UCSD-AML1 (cell line): ENCODE measurements around the gene IFNL2.
A peak's percentile ranks its signal among the peaks of the same experiment; 100 is the strongest.
"Not testable (repeated sequence)": the region's sequence is repeated elsewhere in the genome, so short reads cannot be mapped to it uniquely, and the experiment has no call there.

ENCODE experiments used
- DNase-seq: peaks from one replicate; lab custom pipeline; 2025; ENCODE audit not compliant: unreplicated experiment; lab: John Stamatoyannopoulos, UW

IFNL2 gene

DNA sequence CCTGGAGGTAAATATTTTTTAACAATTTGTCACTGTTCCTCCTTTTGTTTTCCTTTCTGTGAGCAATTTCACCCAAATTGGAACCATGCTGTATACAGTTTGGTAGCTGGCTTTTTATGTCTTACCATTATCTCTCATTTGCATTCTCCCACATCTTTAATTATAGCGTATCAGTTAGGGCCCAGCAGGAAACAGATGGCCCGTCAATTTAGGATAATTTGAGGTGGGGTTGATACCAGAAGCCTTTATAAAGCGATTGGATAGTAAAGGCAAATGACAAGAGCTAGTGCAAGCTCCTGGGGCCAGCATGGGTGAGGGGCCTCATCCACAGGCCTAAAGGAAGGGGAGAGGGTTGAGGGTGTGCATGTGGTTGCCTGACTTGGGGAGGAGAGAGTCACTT lies 15.7 kb upstream of the IFNL2 start:
- peak; percentile 20 for DNase-seq

DNA sequence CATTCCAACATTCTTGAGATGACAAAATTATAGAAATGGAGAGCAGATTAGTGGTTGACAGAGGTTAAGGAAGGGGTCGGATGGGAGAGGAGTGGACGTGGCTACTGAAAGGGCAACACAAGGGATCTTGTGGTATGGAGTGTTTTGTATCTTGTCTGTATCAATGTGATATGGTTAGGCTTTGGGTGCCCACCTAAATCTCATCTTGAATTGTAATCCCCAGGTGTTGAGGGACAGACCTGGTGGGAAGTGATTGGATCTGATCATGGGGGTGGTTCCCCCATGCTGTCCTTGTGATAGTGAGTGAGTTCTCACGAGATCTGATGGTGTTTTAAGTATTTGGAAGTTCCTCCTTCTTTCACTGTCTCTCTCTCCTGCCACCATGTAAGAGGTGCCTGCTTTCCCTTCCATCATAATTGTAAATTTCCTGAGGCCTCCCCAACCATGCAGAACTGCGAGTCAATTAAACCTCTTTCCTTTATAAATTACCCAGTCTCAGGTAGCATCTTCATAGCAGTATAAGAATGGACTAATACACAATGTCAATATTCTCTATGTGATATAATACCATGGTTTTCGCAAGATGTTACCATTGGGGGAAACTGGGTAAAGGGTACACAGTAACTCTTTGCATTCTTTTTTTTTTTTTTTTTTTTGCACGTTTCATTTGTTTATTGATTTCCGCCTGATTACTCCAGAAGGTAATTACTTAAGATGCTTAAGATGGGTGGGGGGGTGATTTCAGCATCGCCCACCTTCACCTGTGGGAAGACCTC lies 14.6 kb upstream of the IFNL2 start:
- DNase-seq, result no peak

DNA sequence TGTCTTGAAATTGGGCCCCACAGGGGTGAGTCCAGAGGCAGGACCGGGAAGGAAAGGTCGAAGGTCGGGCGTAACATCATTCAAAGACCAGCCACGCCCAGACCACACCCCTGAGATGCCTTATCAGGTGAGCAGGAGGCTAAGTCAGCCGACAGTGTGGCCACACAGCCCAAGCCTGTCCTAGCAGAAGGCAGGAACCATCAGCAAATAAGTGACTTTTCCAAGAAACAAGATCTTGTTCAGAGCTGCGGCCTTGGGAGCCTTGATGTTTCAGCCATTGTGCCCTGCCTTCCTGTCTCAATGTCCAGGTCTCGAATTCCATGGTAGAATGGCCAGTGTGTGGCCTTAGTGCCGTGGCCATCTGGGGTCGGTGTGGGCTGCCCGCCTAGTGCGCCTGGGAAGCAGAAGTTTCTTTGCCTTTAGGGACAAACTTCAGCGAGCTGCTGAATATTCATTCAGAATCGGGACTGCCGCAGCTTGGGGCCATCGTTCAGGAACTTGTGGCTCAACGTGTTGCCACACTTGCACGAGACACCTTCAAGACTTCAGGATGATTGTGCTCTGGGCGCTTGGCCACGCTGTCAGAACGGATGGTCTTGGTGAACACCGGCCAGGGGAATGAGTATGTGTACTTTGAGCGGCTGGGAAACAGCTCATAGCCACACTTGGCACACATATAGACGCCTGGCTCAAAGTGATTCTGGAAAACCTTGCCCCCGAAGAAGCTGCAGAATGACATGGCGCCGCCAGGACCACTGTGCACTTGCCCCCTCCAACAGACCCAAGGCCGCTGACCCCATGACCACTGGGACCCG lies 13.5 kb upstream of the IFNL2 start:
- DNase-seq, result no peak

DNA sequence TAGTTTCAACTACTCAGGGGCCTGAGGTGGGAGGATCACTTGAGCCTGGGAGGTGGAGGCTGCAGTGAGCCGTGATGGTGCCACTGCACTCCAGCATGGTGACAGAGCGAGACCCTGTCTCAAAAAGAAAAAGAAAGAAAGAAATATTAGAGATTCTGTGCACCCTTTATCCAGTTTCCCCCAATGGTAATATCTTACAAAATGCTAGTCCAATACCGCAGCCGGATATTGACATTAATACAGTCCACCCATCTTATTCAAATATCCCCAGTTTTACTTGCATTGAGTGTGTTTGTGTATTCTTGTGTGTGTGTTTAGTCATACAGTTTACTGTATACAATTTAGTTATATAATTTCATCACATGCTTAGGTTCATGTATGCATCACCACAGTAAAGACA lies 11.0 kb upstream of the IFNL2 start:
- DNase-seq, result no peak

DNA sequence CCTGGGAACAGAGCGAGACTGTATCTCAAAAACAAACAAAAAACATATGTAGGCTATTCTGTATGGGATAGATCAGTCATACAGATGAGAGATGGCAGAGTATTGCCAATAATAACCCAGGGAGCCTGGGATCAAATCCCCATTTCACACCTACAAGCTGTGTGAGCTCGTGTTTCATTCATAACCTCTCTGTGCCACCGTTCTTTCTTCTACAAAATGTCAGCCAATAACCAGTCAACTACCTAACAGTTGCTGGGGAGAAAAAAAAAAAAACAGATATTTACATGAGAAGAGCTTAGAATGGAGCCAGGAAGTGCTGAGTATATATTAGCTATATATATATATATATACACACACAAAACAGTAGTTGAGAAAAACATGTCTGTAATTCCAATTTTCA lies 6.5 kb upstream of the IFNL2 start:
- DNase-seq, result no peak

DNA sequence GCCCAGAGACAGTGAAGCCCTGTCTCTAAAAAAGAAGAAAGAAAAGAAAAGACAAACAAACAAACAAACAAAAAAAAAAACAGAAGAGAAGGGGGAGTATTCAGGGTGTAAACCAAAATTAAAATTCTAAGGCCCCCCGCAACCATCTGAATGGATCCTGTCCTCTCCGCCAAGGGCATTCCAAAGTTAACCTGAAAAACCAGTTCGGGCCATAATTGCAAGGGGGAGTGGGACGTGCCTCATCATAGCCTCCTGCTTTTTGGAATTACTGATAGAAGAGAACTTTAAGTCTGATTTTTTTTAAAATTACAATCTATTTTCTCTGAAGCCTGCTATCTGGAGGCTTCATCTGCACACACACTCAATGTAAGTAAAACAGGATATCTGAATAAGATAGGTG lies 5.7 kb upstream of the IFNL2 start:
- no peak for DNase-seq

DNA sequence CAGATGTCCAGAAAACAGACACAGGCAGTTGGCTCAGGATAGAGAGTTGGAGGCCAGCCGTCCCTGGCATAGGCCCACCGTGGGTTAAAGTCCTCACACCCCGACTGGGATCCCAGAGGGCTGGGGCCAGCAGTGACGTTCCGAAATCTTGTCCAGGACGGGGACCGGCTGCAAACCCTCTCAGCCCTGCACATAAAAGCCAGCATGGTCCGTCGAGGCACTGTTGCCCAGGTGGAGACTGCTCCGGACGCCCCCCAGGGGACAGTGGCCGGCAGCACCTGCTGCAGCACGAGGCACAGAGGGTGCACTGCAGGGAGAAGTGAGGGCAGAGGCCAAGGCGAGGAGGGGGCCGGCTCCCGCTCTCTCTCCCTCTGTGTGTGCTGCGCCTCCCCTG lies 4.3 kb upstream of the IFNL2 start:
- DNase-seq, result no peak

DNA sequence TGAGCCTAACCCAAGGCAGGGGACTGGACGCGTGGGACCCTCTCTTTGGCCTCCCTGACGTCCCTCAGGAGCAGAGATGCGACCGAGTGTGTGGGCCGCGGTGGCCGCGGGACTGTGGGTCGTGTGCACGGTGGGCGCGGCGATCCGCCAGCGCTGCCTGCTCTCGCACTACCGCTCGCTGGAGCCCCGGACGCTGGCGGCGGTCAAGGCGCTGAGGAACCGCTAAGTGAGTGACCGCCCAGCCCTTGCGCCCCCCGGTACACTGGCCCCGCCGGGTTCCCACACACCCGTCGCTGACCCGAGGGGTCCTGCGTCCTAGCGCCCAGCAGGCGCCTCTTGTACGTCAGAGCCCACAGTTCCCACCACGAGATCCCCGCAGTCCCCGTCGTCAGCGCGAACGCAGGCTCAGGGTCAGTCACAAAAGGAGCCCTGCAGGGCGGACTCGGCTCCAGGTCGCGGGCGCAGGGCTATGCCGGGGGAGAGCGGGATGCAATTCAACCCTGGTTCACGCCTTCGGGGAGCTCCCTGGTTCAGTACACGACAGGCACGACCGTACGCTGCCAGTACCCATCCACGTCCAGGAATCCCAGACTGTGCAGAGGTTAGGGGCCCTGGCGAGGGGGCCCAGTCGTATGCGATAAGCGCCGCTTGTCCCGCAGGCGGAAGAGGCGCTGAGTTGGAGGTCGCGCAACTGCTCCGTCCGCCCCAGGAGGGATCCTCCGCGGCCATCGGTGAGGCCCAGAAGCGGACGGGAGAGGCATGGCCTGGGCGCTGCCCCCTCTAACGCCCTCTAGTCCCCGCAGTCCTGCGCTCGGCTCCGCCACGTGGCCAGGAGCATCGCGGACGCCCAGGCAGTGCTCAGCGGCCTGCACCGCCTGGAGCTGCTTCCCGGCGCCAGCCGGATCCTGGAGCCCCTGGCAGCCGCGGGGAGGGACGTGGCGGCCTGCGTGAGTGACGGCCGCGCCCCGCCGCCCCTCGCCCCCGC lies 3.6 kb upstream of the IFNL2 start:
- no peak for DNase-seq

DNA sequence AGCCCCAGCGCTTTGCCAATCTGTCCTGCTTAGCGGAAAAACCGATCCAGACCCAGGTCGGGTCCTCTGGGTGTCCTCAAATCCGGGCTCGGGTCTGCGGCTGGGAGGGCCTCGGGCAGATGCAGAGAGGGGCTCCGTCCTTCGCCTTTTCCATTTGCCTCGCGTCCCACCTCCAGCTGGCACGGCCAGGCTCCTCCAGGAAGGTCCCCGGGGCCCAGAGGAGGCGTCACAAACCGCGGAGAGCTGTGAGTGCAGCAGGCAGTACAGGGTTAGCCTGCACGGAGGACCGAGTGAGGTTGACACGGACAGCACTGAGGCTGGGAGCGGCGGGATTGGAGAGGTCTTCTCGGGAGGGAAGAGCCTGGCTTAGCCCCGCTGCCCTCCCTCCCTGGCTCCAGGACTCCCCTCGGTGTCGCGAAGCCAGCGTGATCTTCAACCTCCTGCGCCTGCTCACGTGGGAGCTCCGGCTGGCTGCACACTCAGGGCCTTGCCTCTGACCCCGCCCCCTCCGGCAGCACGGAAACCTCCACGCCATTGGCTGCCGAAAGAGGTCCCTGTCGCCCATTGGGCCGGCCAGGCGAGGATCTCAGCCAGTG lies 2.8 kb upstream of the IFNL2 start:
- no peak for DNase-seq

DNA sequence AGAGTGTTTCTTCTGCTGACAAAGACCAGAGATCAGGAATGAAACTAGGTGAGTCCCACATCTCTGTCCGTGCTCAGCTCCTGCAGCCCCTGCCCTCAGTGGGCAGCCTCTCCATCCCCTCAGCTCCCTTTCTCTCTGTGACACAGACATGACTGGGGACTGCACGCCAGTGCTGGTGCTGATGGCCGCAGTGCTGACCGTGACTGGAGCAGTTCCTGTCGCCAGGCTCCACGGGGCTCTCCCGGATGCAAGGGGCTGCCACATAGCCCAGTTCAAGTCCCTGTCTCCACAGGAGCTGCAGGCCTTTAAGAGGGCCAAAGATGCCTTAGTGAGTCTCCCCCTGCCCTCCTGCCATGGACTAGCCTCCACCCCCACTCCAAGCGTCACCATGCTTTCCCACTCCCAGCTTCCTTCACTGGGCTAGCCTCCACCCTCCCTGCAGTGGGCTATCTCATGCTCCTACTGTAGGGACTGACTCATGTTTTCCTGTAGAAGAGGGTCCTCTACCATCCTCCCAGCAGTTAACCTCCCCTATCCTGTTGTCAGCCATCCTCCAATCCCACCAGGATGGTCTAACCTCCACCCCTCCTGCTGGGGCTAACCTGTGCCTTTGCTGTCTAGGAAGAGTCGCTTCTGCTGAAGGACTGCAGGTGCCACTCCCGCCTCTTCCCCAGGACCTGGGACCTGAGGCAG lies 481 bp downstream of the IFNL2 start:
- not testable (repeated sequence) for DNase-seq

DNA sequence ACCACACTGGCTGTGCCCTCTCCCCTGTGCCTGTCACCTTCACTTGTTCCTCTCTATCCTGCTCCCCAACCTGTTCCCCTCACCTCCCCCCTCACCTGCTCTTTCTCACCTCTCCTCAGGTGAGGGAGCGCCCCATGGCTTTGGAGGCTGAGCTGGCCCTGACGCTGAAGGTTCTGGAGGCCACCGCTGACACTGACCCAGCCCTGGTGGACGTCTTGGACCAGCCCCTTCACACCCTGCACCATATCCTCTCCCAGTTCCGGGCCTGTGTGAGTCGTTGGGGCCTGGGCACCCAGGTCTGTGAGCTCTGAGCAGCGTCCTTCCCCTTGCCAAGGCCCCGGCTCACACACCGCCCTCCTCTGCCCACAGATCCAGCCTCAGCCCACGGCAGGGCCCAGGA lies 1.2 kb downstream of the IFNL2 start:
- not testable (repeated sequence) for DNase-seq

DNA sequence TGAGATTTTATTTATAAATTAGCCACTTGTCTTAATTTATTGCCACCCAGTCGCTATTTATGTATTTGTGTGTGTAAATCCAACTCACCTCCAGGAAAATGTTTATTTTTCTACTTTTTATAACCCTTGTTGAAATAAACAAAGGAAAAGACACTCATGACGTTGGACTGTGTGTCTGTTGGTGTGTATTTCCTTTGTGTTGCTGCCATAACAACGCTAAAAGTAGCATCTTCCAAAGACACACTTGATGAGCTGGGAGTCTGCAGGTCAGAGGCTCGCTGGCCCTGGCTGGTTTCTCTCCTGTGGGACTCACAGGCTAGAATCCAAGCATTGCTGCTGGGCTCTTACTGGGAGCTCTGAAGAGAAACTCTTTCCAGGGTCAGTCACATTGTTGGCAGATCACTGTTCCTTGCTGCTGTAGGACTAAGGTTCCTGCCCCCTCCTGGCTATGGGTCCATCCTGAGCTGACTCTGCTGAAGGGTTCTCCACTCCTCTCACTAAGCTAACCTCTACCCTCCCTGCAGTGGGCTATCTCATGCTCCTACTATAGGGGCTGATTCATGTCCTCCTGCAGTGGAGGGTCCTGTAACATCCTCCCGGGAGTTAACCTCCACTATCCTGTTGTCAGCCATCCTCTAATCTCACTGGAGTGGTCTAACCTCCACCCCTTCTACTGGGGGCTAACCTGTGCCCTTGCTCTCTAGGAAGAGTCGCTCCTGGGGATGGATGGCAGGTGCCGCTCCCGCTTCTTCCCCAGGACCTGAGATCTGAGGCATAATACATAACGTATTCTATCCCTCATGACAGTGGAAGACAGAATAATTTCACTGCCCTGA lies 2.1 kb downstream of the IFNL2 start:
- no peak for DNase-seq

DNA sequence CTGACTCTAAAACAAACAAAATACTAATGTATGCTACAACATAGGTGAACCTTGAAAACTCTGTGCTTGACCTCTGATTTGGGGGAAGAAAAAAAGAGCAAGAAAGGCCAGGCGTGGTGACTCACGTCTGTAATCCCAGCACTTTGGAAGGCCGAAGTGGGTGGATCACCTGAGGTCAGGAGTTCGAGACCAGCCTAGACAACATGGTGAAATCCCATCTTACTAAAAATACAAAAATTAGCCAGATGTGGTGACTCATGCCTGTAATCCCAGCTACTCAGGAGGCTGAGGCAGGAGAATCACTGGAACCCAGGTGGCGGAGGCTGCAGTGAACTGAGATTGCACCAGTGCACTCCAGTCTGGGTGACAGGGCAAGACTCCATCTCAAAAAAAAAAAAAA lies 5.7 kb downstream of the IFNL2 start:
- DNase-seq, result not testable (repeated sequence)

DNA sequence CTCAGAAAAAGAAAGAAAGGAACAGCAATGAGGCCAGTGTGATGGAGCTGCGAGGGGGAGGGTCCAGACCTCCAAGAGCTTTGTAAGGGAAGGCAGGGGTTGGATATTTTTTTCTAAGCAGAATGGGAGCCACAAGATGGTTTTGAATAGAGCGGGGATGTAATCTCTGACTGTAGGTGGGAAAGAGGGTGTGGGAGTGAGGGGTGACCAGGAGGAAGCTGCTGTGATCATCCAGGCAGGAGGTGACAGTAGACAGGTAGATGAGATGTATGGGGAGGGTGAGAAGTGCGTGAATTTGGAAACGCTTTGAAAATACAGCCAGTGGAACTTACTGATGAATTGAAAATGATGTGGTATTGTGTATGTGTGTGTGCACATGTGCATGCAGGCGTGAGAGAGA lies 7.4 kb downstream of the IFNL2 start:
- no peak for DNase-seq

DNA sequence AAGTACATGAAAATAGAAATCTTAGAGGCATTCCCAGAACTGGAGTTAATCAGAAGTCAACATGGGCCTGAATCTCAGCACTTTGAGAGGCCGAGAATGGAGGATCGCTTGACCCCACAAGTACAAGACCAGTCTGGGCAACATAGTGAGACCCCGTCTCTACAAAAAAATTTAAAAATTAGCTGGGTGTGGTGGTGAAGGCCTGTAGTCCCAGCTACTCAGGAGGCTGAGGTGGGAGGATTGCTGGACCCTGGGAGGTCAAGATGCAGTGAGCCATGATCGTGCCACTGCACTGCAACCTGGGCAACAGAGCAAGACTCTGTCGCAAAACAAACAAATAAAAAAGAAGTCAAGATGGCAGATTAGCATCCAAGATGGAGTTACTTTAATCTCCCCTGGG lies 8.5 kb downstream of the IFNL2 start:
- no peak for DNase-seq

DNA sequence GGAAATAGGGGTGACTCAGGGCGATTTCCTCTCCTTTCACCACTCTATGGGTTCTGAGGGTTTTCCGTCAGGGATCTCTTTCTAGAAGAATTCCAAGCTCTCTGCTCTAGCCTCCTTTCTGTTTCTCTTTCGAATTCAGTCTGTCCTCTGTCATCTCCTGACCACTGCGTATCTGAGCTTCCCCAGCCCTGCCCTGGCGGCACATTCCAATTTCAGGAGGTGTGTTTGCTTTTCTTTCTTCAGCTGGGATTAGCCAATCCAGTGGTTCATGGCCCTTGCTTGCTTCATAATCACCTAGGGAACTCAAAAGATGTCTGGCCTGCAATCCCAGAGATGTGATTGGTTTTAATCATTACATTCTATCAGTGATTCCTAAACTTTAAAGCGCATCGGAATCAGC lies 9.4 kb downstream of the IFNL2 start:
- DNase-seq, result no peak

DNA sequence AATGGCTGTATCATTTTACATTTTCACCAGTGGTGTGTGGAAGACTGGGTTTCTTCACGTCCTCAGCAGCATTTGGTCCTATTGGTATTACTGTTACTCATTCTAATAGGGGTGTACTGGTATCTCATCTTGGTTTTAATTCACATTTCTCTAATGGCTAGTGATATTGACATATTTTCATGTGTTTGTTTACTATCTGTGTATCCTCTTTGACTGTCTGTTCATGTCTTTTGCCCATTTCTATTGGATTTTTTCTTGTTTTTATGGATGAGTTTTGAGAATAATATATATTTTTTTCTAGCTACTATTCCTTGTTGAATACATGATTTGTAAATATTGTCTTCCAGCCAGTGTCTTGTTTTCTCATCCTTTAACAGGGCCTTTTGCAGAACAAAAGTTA lies 13.8 kb downstream of the IFNL2 start:
- no peak for DNase-seq

DNA sequence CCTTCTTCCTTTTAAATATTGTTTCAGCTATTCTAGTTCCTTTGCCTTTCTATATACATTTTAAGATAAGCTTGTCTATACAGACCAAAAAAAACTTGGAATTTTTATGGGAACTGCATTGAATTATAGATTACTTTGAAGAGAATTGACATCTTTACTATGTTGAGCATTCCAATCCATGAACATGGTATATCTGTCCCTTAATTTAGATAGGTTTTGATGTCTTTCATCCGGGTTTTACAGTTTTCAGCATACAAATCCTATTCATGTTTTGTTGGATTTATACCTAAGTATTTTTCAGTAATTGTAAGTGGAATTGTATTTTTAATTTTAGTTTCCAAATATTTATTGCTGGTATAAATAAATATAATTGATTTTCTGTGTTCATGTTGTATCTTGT lies 15.8 kb downstream of the IFNL2 start:
- DNase-seq, result no peak

DNA sequence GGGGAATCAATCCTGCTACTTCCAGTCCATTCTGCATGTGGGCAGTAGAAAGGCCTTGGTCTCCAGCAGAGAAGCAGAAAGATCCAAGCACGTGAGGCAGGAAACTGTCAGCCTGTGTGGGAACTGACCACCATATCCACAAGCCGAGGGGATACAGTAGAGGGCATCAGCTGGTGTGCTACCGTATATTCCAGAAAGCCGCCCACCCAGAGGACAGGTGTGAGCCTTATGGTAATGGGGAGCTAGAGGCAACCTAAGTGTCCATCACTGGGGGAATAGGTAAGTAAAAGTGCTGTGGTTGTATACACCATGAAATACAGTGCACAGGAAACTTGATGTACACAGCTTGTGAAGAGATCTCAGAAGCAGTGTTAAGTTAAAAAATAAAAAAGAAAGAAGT lies 25.2 kb downstream of the IFNL2 start:
- DNase-seq, result no peak
